Measurements from ENCODE around the gene WDR74. TPM values are rescaled to one million over a fixed set of nuclear protein-coding genes. Genes with fewer than 3 reads are reported as not detected.

Gene WDR74
- polyA plus RNA-seq, 2 of the 4 experiments (the other 2 are of a cell fraction), result 52.9 to 90.6 TPM

- DNase-seq (ENCODE audit: low read depth in 1 of 2, low spot score in 1 of 2), result no peak
- peak overlapping the region; percentile 88 to 95 for H3K27ac ChIP-seq
- ChIA-PET CTCF (interaction anchor here (0.8 kb wide), 1 partner anchor 20 kb away, joined by 3 read pairs; no protein-coding TSS in a partner anchor), POLR2A (interaction anchor here (1.0 to 3.4 kb wide), 11 partner anchors 11 to 1097 kb away, joined by 3 to 159 read pairs (median 6); partner anchors contain the start of genes NAA40, RTN3, SLC3A2 and TAF6L)
- FAIRE-seq, result no peak
- 48% methylated on average over 28 of the region's 30 CpGs for WGBS (ENCODE audit: missing lambda C conversion rate)
- TF ChIP-seq ZSCAN20 (CRISPR knock-in tag; IDR thresholded peaks at IDR 0.05) (peak; percentile 67; the same call in 1 of the 2 replicates), ZFP36 (IDR thresholded peaks at IDR 0.05; ENCODE audit: borderline replicate concordance, partially characterized antibody) (no peak), PHF8 (IDR thresholded peaks at IDR 0.05; ENCODE audit: borderline replicate concordance, low read depth) (peak; percentile 70; the same call in 1 of the 2 replicates), ZNF302 (CRISPR knock-in tag; IDR thresholded peaks at IDR 0.05) (0 out of 2 replicates have a peak, but pooled peaks have one; percentile 9), HOXB13 (CRISPR knock-in tag; IDR thresholded peaks at IDR 0.05; ENCODE audit: low read depth) (peak; percentile 85), ELK1 (IDR thresholded peaks at IDR 0.05; ENCODE audit: low read depth, low read length) (no peak), BHLHE40 (IDR thresholded peaks at IDR 0.05; ENCODE audit: low read depth, low read length) (no peak), CBX8 (IDR thresholded peaks at IDR 0.05) (no peak)
- TF ChIP-seq, protein P1, sequence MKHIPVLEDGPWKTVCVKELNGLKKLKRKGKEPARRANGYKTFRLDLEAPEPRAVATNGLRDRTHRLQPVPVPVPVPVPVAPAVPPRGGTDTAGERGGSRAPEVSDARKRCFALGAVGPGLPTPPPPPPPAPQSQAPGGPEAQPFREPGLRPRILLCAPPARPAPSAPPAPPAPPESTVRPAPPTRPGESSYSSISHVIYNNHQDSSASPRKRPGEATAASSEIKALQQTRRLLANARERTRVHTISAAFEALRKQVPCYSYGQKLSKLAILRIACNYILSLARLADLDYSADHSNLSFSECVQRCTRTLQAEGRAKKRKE (CRISPR knock-in tag; IDR thresholded peaks at IDR 0.05; ENCODE audit: low read depth), result peak; percentile 79
- TF ChIP-seq, protein P2, sequence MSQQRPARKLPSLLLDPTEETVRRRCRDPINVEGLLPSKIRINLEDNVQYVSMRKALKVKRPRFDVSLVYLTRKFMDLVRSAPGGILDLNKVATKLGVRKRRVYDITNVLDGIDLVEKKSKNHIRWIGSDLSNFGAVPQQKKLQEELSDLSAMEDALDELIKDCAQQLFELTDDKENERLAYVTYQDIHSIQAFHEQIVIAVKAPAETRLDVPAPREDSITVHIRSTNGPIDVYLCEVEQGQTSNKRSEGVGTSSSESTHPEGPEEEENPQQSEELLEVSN (IDR thresholded peaks at IDR 0.05; ENCODE audit: borderline replicate concordance, low read depth), result peak; percentile 46; the same call in 1 of the 2 replicates
- H3K9me3 ChIP-seq, result no peaks in the 10 kb centered on the region
- peak in 1 of 2 experiments; percentile 14; a peak in 3 of 6 replicates for ATAC-seq
- H3K4me3 ChIP-seq, result peak overlapping the region; percentile 32
- H3K4me2 ChIP-seq, result peak overlapping the region; percentile 66
- H3K4me1 ChIP-seq, result peaks cover 16% of the 10 kb centered on the region
These were observed 2.9 kb upstream of the WDR74 start for GRCh38 chr11:62842171-62842741.

DNA sequence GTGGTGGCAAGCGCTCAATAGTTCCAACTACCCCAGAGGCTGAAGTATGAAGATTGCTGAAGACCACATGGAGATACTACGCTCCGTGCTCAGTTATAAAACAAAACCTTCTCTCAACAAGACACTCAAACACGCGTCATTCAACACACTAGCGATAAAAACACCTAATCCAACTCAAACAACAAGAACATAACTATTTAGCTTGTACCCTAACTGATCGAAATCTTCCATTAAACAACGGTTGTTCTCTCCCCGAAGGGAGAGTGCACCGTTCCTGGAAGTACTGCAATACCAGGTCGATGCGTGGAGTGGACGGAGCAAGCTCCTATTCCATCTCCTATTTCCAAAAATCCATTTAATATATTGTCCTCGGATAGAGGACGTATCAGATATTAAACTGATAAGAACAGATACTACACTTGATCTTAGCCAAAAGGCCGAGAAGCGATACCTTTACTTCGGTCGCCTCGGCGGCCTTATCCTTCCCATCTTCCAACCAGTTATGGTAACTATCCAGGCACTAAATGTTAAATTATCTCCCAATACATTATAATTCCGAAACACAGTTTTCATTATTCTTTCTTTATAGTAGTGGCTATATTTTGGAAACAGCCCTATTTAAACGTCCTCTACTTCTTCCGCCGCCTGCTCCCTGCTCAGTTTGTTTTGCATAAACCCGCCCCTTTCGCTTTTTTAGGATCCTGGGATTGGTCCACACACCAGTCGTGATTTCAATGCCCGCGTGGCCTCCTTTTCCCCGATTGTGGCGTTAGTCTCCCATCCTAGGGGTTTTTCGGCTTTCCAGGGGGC lies 2.2 kb upstream of the WDR74 start:
- POLR2A ChIA-PET, result interaction anchor here (0.6 to 3.4 kb wide), 44 partner anchors 9 to 1097 kb away, joined by 3 to 159 read pairs (median 5); partner anchors contain the start of genes B3GAT3, C11orf98, CSKMT and EEF1G
- peak; percentile 100 for FAIRE-seq
- peak; percentile 87 to 91 for ATAC-seq
- under 1% methylated on average over 33 of the region's 33 CpGs for WGBS (ENCODE audit: missing lambda C conversion rate)
- CTCF ChIA-PET, result interaction anchor here (1.1 to 1.3 kb wide), 3 partner anchors 56 to 249 kb away, joined by 3 to 4 read pairs (median 4); no protein-coding TSS in a partner anchor
- H3K4me1 ChIP-seq, result peaks cover 16% of the 10 kb centered on the region
- H3K27ac ChIP-seq, result peak overlapping the region; percentile 94 to 99
- peak; percentile 97 to 99 for DNase-seq (ENCODE audit: low read depth in 1 of 2, low spot score in 1 of 2)
- H3K4me2 ChIP-seq, result peak overlapping the region; percentile 70
- H3K4me3 ChIP-seq, result peak overlapping the region; percentile 89
- no peaks in the 10 kb centered on the region for H3K9me3 ChIP-seq
- TF ChIP-seq PHF8 (IDR thresholded peaks at IDR 0.05; ENCODE audit: borderline replicate concordance, low read depth) (peak; percentile 25; the same call in 1 of the 2 replicates), NFE2L2 (conservative IDR thresholded peaks at IDR 0.05; ENCODE audit: low read length) (no peak; the same call in 1 of the 2 replicates), KDM1A (IDR thresholded peaks at IDR 0.05; ENCODE audit: low read depth) (no peak), FOXS1 (CRISPR knock-in tag; IDR thresholded peaks at IDR 0.05) (peak; percentile 92), HMGXB4 (CRISPR knock-in tag; IDR thresholded peaks at IDR 0.05; ENCODE audit: borderline replicate concordance) (peak; percentile 100), HDAC2 (IDR thresholded peaks at IDR 0.05) (no peak), TFCP2L1 (CRISPR knock-in tag; IDR thresholded peaks at IDR 0.05) (peak; percentile 100), TP53 (CRISPR knock-in tag; IDR thresholded peaks at IDR 0.05) (peak; percentile 100), SREBF2 (IDR thresholded peaks at IDR 0.05) (no peak), FOSL2 (IDR thresholded peaks at IDR 0.05) (no peak), FOSL2 (CRISPR knock-in tag; IDR thresholded peaks at IDR 0.05) (peak; percentile 92), HEYL (CRISPR knock-in tag; IDR thresholded peaks at IDR 0.05) (peak; percentile 91), ZNF302 (CRISPR knock-in tag; IDR thresholded peaks at IDR 0.05) (peak; percentile 72; the same call in 1 of the 2 replicates), SMC3 (IDR thresholded peaks at IDR 0.05) (no peak; the same call in 2 of the 3 replicates), MAZ (IDR thresholded peaks at IDR 0.05; ENCODE audit: borderline replicate concordance, low read depth, low read length) (peak; percentile 98), EHMT2 (IDR thresholded peaks at IDR 0.05; ENCODE audit: low read depth) (no peak), POLR2A (IDR thresholded peaks at IDR 0.05; ENCODE audit: low read length) (peak; percentile 95), EHF (CRISPR knock-in tag; IDR thresholded peaks at IDR 0.05) (peak; percentile 99), JUNB (IDR thresholded peaks at IDR 0.05) (peak; percentile 30; the same call in 1 of the 2 replicates), EP300 (IDR thresholded peaks at IDR 0.05) (peak in 1 of 2 experiments; percentile 49; a peak in 1 of 5 replicates)
- TF ChIP-seq, protein P1 (CRISPR knock-in tag; IDR thresholded peaks at IDR 0.05; ENCODE audit: low read depth), result no peak; the same call in none of the 2 replicates
- TF ChIP-seq, protein P3, sequence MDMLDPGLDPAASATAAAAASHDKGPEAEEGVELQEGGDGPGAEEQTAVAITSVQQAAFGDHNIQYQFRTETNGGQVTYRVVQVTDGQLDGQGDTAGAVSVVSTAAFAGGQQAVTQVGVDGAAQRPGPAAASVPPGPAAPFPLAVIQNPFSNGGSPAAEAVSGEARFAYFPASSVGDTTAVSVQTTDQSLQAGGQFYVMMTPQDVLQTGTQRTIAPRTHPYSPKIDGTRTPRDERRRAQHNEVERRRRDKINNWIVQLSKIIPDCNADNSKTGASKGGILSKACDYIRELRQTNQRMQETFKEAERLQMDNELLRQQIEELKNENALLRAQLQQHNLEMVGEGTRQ (IDR thresholded peaks at IDR 0.05), result peak; percentile 38; the same call in 1 of the 2 replicates
